GM18508 (cell line): ENCODE data around the gene ITGB1.
"Not testable (repeated sequence)": the region's sequence is repeated elsewhere in the genome, so short reads cannot be mapped to it uniquely, and the experiment has no call there.

Experiments
- ATAC-seq: cut with Tn5 transposase; IDR thresholded peaks from one replicate; pipeline ENCODE4 v1.9.1; 2021; ENCODE audit warnings: moderate number of reproducible peaks; ENCODE audit not compliant: insufficient read depth, unreplicated experiment

ITGB1 gene

GRCh38 chr10:32940321-32941301 is 17.4 kb downstream of the ITGB1 start:
- ATAC-seq: no peak

GRCh38 chr10:32939296-32940111 is 18.5 kb downstream of the ITGB1 start:
- no peak for ATAC-seq

DNA sequence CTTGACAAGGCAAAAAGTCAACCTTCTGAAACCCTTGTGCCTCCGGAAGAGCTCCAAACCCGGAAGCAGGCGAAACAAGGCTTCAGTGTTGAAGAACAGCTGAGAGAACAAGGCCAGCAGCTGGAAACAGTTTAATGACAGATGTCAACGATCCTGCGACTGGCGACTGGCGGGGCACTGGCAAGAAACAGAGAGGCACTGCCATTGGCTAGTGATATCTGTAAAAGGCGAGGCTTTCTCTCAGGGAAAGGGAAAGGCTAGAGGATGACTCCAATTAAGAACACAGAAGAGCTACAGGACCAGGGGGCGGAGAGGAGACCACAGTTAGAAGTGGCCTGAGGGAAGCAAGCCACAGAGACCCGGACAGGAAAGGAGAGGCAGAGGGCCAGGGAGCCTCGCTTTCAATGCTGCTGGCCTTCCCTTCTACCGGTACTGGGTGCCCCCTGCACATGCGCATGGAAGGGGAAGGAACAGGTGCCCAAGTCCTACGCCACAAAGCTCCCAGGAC is 19.4 kb downstream of the ITGB1 start:
- ATAC-seq: no peak

GRCh38 chr10:32937911-32938424 is 20.1 kb downstream of the ITGB1 start:
- no peak for ATAC-seq

- ATAC-seq: no peak
Observed at GRCh38 chr10:32932225-32932729, 25.8 kb downstream of the ITGB1 start.

DNA sequence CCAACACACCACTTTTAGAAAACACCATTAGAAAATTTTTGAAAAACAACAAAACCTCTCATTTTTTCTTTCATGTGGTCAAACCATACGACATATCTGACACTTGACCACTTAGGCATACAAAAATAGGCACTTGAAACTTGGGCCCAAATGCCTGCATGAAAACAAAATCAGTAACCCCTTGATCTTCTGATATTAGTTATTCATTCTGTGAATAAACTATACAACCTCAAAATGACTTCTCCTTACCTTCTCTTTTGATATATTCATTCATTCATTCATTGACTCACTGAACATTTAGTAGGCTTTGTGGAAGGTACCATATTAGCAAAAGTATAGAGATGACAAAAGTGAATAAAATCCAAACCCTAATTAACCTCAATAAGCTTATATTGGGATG is 26.4 kb downstream of the ITGB1 start:
- ATAC-seq: no peak

DNA sequence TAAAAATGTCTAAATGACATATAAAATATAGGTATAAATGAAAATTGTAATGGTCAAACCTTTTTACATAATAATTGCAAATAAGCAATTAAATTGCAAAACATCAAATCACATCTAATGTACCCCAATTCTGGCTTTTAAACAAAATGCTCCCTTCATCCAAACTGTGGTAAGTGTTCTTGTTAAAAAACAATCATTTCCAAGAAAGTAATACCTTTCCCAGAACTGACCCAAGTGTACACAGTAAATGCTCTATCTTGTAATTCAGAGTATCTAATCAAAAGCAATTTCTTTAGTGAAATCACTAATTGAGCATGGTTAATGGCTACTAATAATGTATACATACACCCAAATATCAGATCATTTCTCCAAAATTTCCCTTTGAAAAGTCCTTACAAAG is 28.0 kb downstream of the ITGB1 start:
- no peak for ATAC-seq

GRCh38 chr10:32929634-32930033 is 28.4 kb downstream of the ITGB1 start:
- no peak for ATAC-seq

- no peak for ATAC-seq
Observed at GRCh38 chr10:32927750-32928149, 30.3 kb downstream of the ITGB1 start.

DNA sequence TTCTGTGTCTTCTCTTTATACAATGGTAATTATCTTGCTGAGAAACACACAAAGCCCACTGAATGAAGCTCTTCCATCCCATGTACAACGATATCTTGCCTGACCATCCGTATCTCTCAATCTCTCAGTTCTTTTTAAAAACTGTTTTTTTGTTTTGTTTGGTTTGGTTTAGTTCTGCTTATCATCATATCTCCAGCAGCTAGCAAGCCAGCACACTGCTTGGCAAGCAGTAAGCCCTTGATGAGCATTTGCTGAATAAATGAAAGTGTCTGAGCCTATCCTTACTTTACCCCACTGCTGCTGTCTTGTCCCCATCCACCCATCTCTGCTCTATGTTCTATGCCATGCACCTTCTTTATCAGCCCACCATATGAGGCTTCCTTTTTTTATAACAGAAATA is 34.2 kb downstream of the ITGB1 start:
- no peak for ATAC-seq

- no peak for ATAC-seq
Observed at GRCh38 chr10:32923134-32923533, 34.9 kb downstream of the ITGB1 start.

GRCh38 chr10:32922170-32922569 is 35.9 kb downstream of the ITGB1 start:
- ATAC-seq: no peak

DNA sequence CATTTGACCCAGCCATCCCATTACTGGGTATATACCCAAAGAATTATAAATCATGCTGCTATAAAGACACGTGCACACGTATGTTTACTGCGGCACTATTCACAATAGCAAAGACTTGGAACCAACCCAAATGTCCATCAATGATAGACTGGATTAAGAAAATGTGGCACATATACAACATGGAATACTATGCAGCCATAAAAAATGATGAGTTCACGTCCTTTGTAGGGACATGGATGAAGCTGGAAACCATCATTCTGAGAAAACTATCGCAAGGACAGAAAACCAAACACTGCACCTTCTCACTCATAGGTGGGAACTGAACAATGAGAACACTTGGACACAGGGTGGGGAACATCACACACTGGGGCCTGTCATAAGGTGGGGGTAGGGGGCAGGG is 40.2 kb downstream of the ITGB1 start:
- ATAC-seq: not testable (repeated sequence)

GRCh38 chr10:32911285-32912016 is 46.6 kb downstream of the ITGB1 start:
- no peak for ATAC-seq

DNA sequence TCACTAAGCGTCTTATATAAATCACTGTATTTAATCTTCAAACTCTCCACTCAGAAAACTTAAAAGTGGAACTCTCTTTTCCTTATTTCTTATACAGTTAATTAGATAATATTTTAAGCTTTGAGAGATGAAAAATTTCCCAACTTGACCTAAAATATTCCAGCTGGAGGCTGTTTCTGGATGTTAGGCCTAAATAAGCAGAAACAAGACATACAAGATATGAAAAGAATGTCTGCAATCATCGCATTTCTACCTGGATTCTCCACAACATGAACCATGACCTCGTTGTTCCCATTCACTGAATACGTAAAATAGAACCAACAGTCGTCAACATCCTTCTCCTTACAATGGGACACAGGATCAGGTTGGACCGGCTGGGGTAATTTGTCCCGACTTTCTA is 48.1 kb downstream of the ITGB1 start:
- not testable (repeated sequence) for ATAC-seq

DNA sequence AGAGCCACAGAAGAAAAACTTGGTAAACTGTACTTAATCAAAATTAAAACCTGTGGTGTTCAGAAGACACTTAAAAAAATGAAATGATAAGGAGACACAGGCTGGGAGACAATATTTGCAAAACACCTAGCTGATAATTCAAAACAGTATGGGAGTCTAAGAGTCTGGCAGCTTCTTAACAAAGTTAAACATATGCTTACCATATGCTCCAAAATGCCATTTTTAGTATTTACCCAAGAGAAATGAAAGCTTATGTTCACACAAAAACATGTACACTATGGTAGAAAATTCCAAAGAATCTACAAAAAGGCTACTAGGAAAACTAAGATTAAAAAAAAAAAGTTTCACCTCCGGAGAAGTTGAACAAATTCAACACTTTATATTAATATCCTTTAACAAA is 48.6 kb downstream of the ITGB1 start:
- ATAC-seq: no peak

- ATAC-seq: no peak
Observed at GRCh38 chr10:32906595-32906994, 51.4 kb downstream of the ITGB1 start.

DNA sequence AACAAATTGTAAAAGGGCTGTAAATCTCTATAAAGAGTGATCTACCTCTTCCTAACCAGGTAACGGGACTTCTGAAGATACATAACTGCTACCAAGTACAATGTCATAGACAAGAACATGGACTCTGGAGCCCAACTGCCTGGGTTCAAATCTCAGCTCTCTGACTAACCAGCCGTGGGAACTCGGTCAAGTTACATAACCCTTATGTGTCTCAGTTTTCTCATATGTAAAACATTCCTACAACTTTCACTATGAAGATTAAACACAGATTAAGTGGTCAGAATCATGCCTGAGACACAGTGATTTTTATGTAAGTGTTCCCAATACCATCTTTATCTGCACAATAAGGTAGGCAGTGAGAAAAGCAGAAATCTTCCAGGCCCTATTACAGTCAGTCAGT is 52.6 kb downstream of the ITGB1 start:
- no peak for ATAC-seq

DNA sequence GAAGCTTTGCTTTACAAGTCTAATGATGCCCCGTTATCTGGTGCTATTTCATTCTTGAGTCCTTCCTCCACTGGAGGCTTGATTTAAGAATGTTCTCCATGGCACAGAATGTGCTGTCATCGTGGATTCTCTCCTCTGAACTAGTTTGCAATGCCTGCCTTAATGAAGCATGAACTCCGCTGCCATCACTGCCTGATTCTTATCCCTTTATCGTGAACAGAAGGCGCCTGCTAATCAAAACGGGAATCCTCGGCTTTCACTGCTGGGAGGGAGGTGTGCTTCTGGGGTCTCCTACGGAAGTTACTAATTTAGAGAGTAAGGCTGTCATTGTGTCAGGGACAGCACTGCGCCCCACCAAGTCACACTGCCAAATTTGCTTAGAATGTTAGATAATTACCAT is 56.2 kb downstream of the ITGB1 start:
- ATAC-seq: no peak
